GM23338 (cell line): Measurements from ENCODE around the gene RAC3. TPM values are rescaled to one million over a fixed set of nuclear protein-coding genes. Genes with fewer than 3 reads are reported as not detected.

Source experiments
- ATAC-seq: fragments of 200-7000 bp; cut with Tn5 transposase; 3 replicates; pipeline ENCODE4 v1.9.1; 2020
- DNase-seq: peaks from one replicate; pipeline ENCODE4 v3.0.0-alpha.2; 2015; ENCODE audit warnings: low spot score
- H2AFZ ChIP-seq: fragments of 200-600 bp; sonication (generic); 2 replicates; pipeline ENCODE4 v1.8.0; 2016; ENCODE audit warnings: antibody characterized with exemption, mild to moderate bottlenecking, moderate library complexity
- H3F3A ChIP-seq: fragments of 200-600 bp; sonication (generic); replicated peaks from 2 replicates; pipeline ENCODE4 v1.8.0; 2017; ENCODE audit warnings: antibody characterized with exemption, mixed run types, low read depth
- H3K27ac ChIP-seq: fragments of 200-600 bp; sonication (generic); 2 replicates; pipeline ENCODE4 v1.6.1; 2016; ENCODE audit warnings: low read depth
- H3K27me3 ChIP-seq: fragments of 200-600 bp; sonication (generic); 2 replicates; pipeline ENCODE4 v1.8.0; 2016; ENCODE audit warnings: mild to moderate bottlenecking, mixed run types, moderate library complexity; ENCODE audit not compliant: insufficient read depth
- H3K36me3 ChIP-seq: fragments of 200-600 bp; sonication (generic); 2 replicates; pipeline ENCODE4 v1.8.0; 2016; ENCODE audit warnings: mild to moderate bottlenecking; ENCODE audit not compliant: insufficient read depth
- H3K4me1 ChIP-seq: fragments of 200-600 bp; sonication (generic); 2 replicates; pipeline ENCODE4 v1.8.0; 2016; ENCODE audit warnings: mild to moderate bottlenecking, moderate library complexity; ENCODE audit not compliant: insufficient read depth
- H3K4me2 ChIP-seq: fragments of 200-600 bp; sonication (generic); 2 replicates; pipeline ENCODE4 v1.7.1; 2017; ENCODE audit warnings: mixed run types
- H3K4me3 ChIP-seq: fragments of 200-600 bp; sonication (generic); 2 replicates; pipeline ENCODE4 v1.6.1; 2016; ENCODE audit warnings: mixed run types
- H3K79me2 ChIP-seq: fragments of 200-600 bp; sonication (generic); replicated peaks from 2 replicates; pipeline ENCODE4 v1.8.0; 2017; ENCODE audit warnings: mild to moderate bottlenecking; ENCODE audit not compliant: insufficient read depth
- H3K9me2 ChIP-seq: fragments of 200-600 bp; sonication (generic); 2 replicates; pipeline ENCODE4 v1.8.0; 2017; ENCODE audit not compliant: insufficient read depth
- H4K20me1 ChIP-seq: fragments of 200-600 bp; sonication (generic); replicated peaks from 2 replicates; pipeline ENCODE4 v1.8.0; 2017; ENCODE audit warnings: mild to moderate bottlenecking; ENCODE audit not compliant: insufficient read depth
- H3K27ac Mint-ChIP-seq: 2 replicates; pipeline ENCODE4 v1.8.0; 2020; ENCODE audit warnings: inconsistent platforms, mild to moderate bottlenecking, moderate library complexity, mixed read lengths
- H3K27me3 Mint-ChIP-seq: 3 replicates; pipeline ENCODE4 v1.8.0; 2022; ENCODE audit warnings: low read depth, mild to moderate bottlenecking, moderate library complexity, mixed read lengths, inconsistent platforms; ENCODE audit not compliant: insufficient read depth, poor library complexity
- H3K36me3 Mint-ChIP-seq: 3 replicates; pipeline ENCODE4 v1.8.0; 2021; ENCODE audit warnings: low read depth, mild to moderate bottlenecking, inconsistent platforms, moderate library complexity, mixed read lengths
- H3K4me1 Mint-ChIP-seq: 3 replicates; pipeline ENCODE4 v1.8.0; 2020; ENCODE audit warnings: mild to moderate bottlenecking, inconsistent platforms, mixed read lengths
- H3K4me3 Mint-ChIP-seq: 3 replicates; pipeline ENCODE4 v1.8.0; 2021; ENCODE audit warnings: moderate library complexity, mild to moderate bottlenecking, inconsistent platforms, mixed read lengths
- H3K9me3 Mint-ChIP-seq: 3 replicates; pipeline ENCODE4 v1.8.0; 2020; ENCODE audit warnings: moderate library complexity, mild to moderate bottlenecking, inconsistent platforms, mixed read lengths
- CREB1 ChIP-seq: fragments of 250-450 bp; sonication (Bioruptor Pico); IDR thresholded peaks from 2 replicates; pipeline ENCODE4 v1.5.0; 2020; ENCODE audit warnings: low read depth, mild to moderate bottlenecking, moderate library complexity
- EZH2 ChIP-seq: fragments of 200-600 bp; sonication (generic); IDR thresholded peaks from one replicate; pipeline ENCODE4 v1.8.0; 2017; ENCODE audit warnings: antibody characterized with exemption, mild to moderate bottlenecking, low read depth; ENCODE audit not compliant: unreplicated experiment
- JUNB ChIP-seq: IDR thresholded peaks from one replicate; pipeline ENCODE4 v1.6.1; 2016; ENCODE audit warnings: antibody characterized with exemption; ENCODE audit not compliant: unreplicated experiment
- POLR2AphosphoS5 ChIP-seq: IDR thresholded peaks from 2 replicates; pipeline ENCODE4 v1.6.1; 2016; ENCODE audit warnings: antibody characterized with exemption, low read depth
- REST ChIP-seq: IDR thresholded peaks from one replicate; pipeline ENCODE4 v1.6.1; 2018; ENCODE audit warnings: antibody characterized with exemption; ENCODE audit not compliant: unreplicated experiment
- STAT1 ChIP-seq: IDR thresholded peaks from one replicate; pipeline ENCODE4 v1.6.1; 2016; ENCODE audit warnings: antibody characterized with exemption; ENCODE audit not compliant: unreplicated experiment
- ZNF114 ChIP-seq: fragments of 250-450 bp; sonication (Bioruptor Pico); IDR thresholded peaks from 2 replicates; pipeline ENCODE4 v1.5.0; 2020; ENCODE audit warnings: mild to moderate bottlenecking, moderate library complexity
- ZNF331 ChIP-seq: fragments of 250-450 bp; sonication (Bioruptor Pico); IDR thresholded peaks from 2 replicates; pipeline ENCODE4 v1.5.0; 2020; ENCODE audit warnings: low read depth, mild to moderate bottlenecking, moderate library complexity
- polyA plus RNA-seq: library from polyadenylated mRNA; unstranded; fragments of >200 nt; fragmentation: Nextera tagmentation; extraction: Ambion mirVana; gene quantifications from 2 replicates; pipeline ENCODE4 v1.2.1, GENCODE V29; 2016
- total RNA-seq: library from RNA; depleted of rRNA; stranded (reverse); fragments of >200 nt; shearing (Covaris generic); gene quantifications from 2 replicates; pipeline ENCODE4 v1.2.3, GENCODE V29; 2014

Gene RAC3
- total and polyA plus RNA-seq, 2 experiments from 2014 or later = 31.5 to 293 TPM

- Histone ChIP-seq H2AFZ (peak overlapping the region; percentile 86), H3K27ac (no peak overlapping the region), H3K9me2 (no peaks in the 10 kb centered on the region), H3K4me1 (peaks cover 5% of the 10 kb centered on the region; the same call in 1 of the 2 replicates), H3F3A (peaks cover 9% of the 10 kb centered on the region; the same call in 1 of the 2 replicates), H3K79me2 (peaks cover 15% of the 10 kb centered on the region), H3K27me3 (no peaks in the 10 kb centered on the region), H3K4me3 (peak overlapping the region; percentile 89), H3K4me2 (peak overlapping the region; percentile 95), H4K20me1 (peaks cover 3% of the 10 kb centered on the region; the same call in 1 of the 2 replicates), H3K36me3 (no peaks in the 10 kb centered on the region)
- Mint-ChIP-seq H3K36me3 (peaks cover 2% of the 10 kb centered on the region), H3K4me1 (peaks cover 11% of the 10 kb centered on the region), H3K27me3 (peaks cover 23% of the 10 kb centered on the region), H3K9me3 (no peaks in the 10 kb centered on the region; the same call in 2 of the 3 replicates), H3K4me3 (peak overlapping the region; percentile 85), H3K27ac (no peak overlapping the region)
- TF ChIP-seq POLR2AphosphoS5 = 0 out of 2 replicates have a peak, but pooled peaks have one; percentile 24
- TF ChIP-seq REST = no peak
- ATAC-seq (peak; percentile 10), DNase-seq (peak; percentile 69)
Observed at GRCh38 chr17:82023447-82024241, 7.8 kb upstream of the RAC3 start.

GRCh38 chr17:82024859-82025258 lies 6.6 kb upstream of the RAC3 start:
- Histone ChIP-seq H3K4me2 (no peak overlapping the region), H4K20me1 (peaks cover 3% of the 10 kb centered on the region; the same call in 1 of the 2 replicates), H3K79me2 (peaks cover 15% of the 10 kb centered on the region), H3K4me1 (peaks cover 5% of the 10 kb centered on the region; the same call in 1 of the 2 replicates), H3K9me2 (no peaks in the 10 kb centered on the region), H3K27me3 (no peaks in the 10 kb centered on the region), H3F3A (peaks cover 16% of the 10 kb centered on the region), H3K27ac (no peak overlapping the region), H3K4me3 (peak overlapping the region; percentile 89; the same call in 1 of the 2 replicates), H3K36me3 (no peaks in the 10 kb centered on the region), H2AFZ (no peak overlapping the region)
- peaks cover 13% of the 10 kb centered on the region for H3K4me1 Mint-ChIP-seq
- no peaks in the 10 kb centered on the region; the same call in 1 of the 3 replicates for H3K36me3 Mint-ChIP-seq
- ATAC-seq = no peak
- H3K27me3 Mint-ChIP-seq = peaks cover 25% of the 10 kb centered on the region
- no peaks in the 10 kb centered on the region; the same call in 2 of the 3 replicates for H3K9me3 Mint-ChIP-seq
- DNase-seq = no peak
- H3K4me3 Mint-ChIP-seq = no peak overlapping the region
- H3K27ac Mint-ChIP-seq = no peak overlapping the region
- TF ChIP-seq CREB1 (CRISPR knock-in tag) = no peak
- no peak for TF ChIP-seq REST
- no peak for TF ChIP-seq ZNF114 (CRISPR knock-in tag)
- no peak for TF ChIP-seq ZNF331 (CRISPR knock-in tag)
- no peak for TF ChIP-seq STAT1
- no peak for TF ChIP-seq POLR2AphosphoS5
- no peak for TF ChIP-seq JUNB
- TF ChIP-seq EZH2 = no peak
